ENCODE data around the gene TACC3.

The TACC3 gene

GRCh38 chr4:1762264-1763010 is 41.1 kb downstream of the TACC3 start:
- no peak for DNase-seq

- no peak for DNase-seq
These were observed 41.8 kb downstream of the TACC3 start for GRCh38 chr4:1763070-1763549.

GRCh38 chr4:1763550-1764080 is 42.3 kb downstream of the TACC3 start:
- DNase-seq: peak; percentile 48

GRCh38 chr4:1764670-1765069 is 43.3 kb downstream of the TACC3 start:
- no peak for DNase-seq

GRCh38 chr4:1765409-1766072 is 44.2 kb downstream of the TACC3 start:
- DNase-seq: no peak

- DNase-seq: no peak
These were observed 45.1 kb downstream of the TACC3 start for GRCh38 chr4:1766106-1767060.

- DNase-seq: peak; percentile 30
These were observed 45.9 kb downstream of the TACC3 start for GRCh38 chr4:1767061-1767769.

GRCh38 chr4:1767770-1768366 is 46.5 kb downstream of the TACC3 start:
- peak; percentile 36 for DNase-seq

- no peak for DNase-seq
These were observed 47.2 kb downstream of the TACC3 start for GRCh38 chr4:1768367-1769034.

- DNase-seq: no peak
These were observed 48.4 kb downstream of the TACC3 start for GRCh38 chr4:1769692-1770091.

GRCh38 chr4:1770245-1770644 is 48.9 kb downstream of the TACC3 start:
- DNase-seq: no peak

GRCh38 chr4:1770791-1771231 is 49.5 kb downstream of the TACC3 start:
- no peak for DNase-seq

GRCh38 chr4:1771555-1772305 is 50.4 kb downstream of the TACC3 start:
- no peak for DNase-seq

- no peak for DNase-seq
These were observed 51.7 kb downstream of the TACC3 start for GRCh38 chr4:1772853-1773538.

- DNase-seq: no peak
These were observed 52.4 kb downstream of the TACC3 start for GRCh38 chr4:1773754-1774153.

GRCh38 chr4:1775731-1776500 is 54.6 kb downstream of the TACC3 start:
- no peak for DNase-seq

- no peak for DNase-seq
These were observed 55.3 kb downstream of the TACC3 start for GRCh38 chr4:1776521-1777161.
